Coronary artery (tissue), 2 donors: ENCODE data around the gene PADI4.

ENCODE experiments used
- DNase-seq: peaks from one replicate; pipeline ENCODE4 v3.0.0-alpha.2; 2017; ENCODE audit warnings: low spot score
- H3K27ac ChIP-seq, 2 donors: fragments of 200-600 bp; sonication (generic); one replicate each; pipeline ENCODE4 v1.5.1; 2016 to 2019
- H3K4me3 ChIP-seq: fragments of 200-600 bp; sonication (generic); 2 replicates; pipeline ENCODE4 v1.5.1; 2016; ENCODE audit warnings: mild to moderate bottlenecking, moderate library complexity
- CTCF ChIP-seq: fragments of 200-600 bp; sonication (generic); IDR thresholded peaks from one replicate; pipeline ENCODE4 v1.5.1; 2019; ENCODE audit warnings: antibody characterized with exemption

The PADI4 gene

GRCh38 chr1:17274186-17275170 lies 33.5 kb upstream of the PADI4 start:
- DNase-seq = no peak
- TF ChIP-seq CTCF = no peak

GRCh38 chr1:17276568-17276967 lies 31.4 kb upstream of the PADI4 start:
- H3K4me3 ChIP-seq = no peak overlapping the region
- no peak for TF ChIP-seq CTCF
- DNase-seq = no peak
- no peak overlapping the region for H3K27ac ChIP-seq

More at GRCh38 chr1:17274186-17275170, 33.5 kb upstream of the PADI4 start:
- Histone ChIP-seq H3K4me3 (no peak overlapping the region), H3K27ac (no peak overlapping the region)

GRCh38 chr1:17277511-17278159 lies 30.4 kb upstream of the PADI4 start:
- DNase-seq = no peak

GRCh38 chr1:17278996-17279830 lies 28.8 kb upstream of the PADI4 start:
- no peak overlapping the region for H3K4me3 ChIP-seq
- TF ChIP-seq CTCF = no peak
- DNase-seq = no peak
- H3K27ac ChIP-seq = no peak overlapping the region

More at GRCh38 chr1:17277511-17278159, 30.4 kb upstream of the PADI4 start:
- H3K27ac ChIP-seq = no peak overlapping the region
- no peak overlapping the region for H3K4me3 ChIP-seq
- TF ChIP-seq CTCF = no peak

- no peak for TF ChIP-seq CTCF
Observed at GRCh38 chr1:17280436-17280835, 27.6 kb upstream of the PADI4 start.

GRCh38 chr1:17280894-17281293 lies 27.1 kb upstream of the PADI4 start:
- no peak overlapping the region for H3K27ac ChIP-seq
- no peak for DNase-seq
- no peak overlapping the region for H3K4me3 ChIP-seq
- TF ChIP-seq CTCF = no peak

More at GRCh38 chr1:17280436-17280835, 27.6 kb upstream of the PADI4 start:
- no peak for DNase-seq
- no peak overlapping the region for H3K27ac ChIP-seq
- no peak overlapping the region for H3K4me3 ChIP-seq
